ENCODE data around the gene HMMR.

GRCh38 chr5:163497315-163497714 is 36.9 kb downstream of the HMMR start:
- TF ChIP-seq, protein P1, sequence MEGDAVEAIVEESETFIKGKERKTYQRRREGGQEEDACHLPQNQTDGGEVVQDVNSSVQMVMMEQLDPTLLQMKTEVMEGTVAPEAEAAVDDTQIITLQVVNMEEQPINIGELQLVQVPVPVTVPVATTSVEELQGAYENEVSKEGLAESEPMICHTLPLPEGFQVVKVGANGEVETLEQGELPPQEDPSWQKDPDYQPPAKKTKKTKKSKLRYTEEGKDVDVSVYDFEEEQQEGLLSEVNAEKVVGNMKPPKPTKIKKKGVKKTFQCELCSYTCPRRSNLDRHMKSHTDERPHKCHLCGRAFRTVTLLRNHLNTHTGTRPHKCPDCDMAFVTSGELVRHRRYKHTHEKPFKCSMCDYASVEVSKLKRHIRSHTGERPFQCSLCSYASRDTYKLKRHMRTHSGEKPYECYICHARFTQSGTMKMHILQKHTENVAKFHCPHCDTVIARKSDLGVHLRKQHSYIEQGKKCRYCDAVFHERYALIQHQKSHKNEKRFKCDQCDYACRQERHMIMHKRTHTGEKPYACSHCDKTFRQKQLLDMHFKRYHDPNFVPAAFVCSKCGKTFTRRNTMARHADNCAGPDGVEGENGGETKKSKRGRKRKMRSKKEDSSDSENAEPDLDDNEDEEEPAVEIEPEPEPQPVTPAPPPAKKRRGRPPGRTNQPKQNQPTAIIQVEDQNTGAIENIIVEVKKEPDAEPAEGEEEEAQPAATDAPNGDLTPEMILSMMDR (IDR thresholded peaks at IDR 0.05): no peak
- TF ChIP-seq POLR2A (IDR thresholded peaks at IDR 0.05): no peak

Measured in heart left ventricle (tissue), 13 donors.